SHP77 (cell line): ENCODE results near the gene OR2A42.
"Not testable (repeated sequence)": the region's sequence is repeated elsewhere in the genome, so short reads cannot be mapped to it uniquely, and the experiment has no call there.

Experiments
- DNase-seq, 2 experiments: peaks; one replicate each; lab custom pipeline; 2025; lab: John Stamatoyannopoulos, UW

OR2A42 gene

DNA sequence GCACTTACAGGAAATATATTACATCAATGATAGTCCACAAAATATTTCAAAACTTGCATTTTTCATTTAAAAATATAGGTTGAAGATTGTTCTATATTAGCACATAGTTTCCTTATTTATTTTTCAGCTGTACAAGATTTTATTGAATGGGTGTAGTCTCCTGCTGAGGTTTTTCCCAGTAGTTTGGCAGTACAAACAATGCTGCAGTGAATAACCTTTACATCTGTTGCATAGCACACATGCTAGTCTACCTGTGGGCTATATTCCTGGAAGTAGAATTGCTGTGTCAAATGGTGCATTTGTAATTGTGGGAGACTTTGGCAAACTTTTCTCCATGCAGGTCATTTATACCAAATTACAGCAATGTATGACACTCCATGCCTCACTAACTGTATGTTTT lies 18.9 kb downstream of the OR2A42 start:
- DNase-seq: not testable (repeated sequence)

DNA sequence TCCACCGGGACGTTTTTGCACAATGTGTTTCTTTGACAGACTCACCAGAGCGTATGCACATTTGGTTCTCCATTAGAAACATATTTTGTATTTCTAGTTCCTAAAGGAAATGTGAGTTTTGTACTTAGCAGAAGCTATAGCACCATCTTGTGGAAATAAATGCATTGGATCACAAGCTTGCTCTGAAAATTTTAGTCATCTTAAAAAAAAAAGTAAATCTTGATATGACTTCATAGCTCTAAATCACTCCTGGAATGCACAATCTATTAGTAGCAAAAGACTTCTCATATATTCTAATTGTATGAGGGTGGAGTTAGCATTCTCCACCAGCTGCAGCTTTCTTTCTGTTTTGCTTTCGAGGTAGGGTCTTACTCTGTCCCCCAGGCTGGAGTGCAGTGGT lies 20.3 kb downstream of the OR2A42 start:
- not testable (repeated sequence) for DNase-seq

- DNase-seq: not testable (repeated sequence)
Measured at GRCh38 chr7:144218581-144218980, 20.8 kb downstream of the OR2A42 start.

DNA sequence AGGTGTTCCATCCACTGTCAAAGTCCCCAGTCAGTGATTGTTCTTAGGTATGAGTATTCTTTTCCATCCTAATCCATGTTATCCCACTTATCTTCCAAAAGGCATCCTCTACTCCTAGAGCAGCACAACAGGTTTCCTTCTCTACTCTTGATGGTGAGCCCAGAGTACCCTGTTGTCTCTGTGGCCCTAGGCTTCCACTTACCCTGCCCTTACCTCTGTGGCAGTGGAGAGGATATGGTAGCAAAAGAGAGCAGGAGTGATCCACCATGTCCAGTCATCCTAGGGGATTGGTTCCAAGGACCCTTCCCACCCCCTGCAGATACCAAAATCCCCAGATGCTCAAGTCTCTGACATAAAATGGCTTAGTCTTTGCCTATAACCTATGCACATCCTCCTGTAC lies 22.2 kb downstream of the OR2A42 start:
- DNase-seq: not testable (repeated sequence)

GRCh38 chr7:144205306-144205705 lies 34.1 kb downstream of the OR2A42 start:
- not testable (repeated sequence) for DNase-seq

DNA sequence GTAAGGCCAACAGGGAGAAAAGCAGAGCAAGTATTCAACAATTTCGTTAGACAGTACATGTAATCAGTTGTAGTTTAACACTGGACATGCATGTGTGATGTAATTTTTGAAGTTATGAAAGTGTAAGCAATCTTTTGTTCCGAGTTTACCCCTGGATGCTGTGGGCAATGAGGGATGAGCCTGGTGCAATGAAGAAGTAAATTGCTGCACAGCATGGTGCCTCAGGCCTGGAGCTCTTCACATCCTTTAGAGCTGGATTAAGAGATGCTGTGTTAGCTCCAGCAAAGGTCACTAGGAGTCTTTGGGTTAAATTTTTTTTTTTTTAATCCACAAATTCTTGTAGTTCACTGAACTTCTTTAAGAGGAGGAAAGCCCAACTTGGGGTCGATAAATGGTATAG lies 36.3 kb downstream of the OR2A42 start:
- not testable (repeated sequence) for DNase-seq

DNA sequence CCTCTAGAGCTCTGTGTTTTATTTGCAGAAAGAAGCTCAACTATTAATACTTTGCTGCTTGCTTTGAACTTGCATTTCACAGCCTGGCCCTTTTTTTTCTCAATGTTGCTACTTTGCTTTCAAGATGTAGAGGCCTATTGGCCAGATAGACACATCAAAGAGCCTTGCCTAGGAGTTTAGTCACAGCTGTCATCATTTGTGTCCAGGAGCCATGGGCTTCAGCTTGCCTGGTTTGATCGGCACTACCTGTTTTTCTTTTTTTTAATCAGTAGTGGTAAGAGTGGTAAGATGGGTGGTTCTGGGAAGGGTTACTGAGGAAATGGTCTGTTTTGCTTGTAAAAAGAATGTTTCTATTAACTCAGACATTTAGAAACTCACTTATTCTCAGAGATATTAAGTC lies 37.4 kb downstream of the OR2A42 start:
- DNase-seq: not testable (repeated sequence)

DNA sequence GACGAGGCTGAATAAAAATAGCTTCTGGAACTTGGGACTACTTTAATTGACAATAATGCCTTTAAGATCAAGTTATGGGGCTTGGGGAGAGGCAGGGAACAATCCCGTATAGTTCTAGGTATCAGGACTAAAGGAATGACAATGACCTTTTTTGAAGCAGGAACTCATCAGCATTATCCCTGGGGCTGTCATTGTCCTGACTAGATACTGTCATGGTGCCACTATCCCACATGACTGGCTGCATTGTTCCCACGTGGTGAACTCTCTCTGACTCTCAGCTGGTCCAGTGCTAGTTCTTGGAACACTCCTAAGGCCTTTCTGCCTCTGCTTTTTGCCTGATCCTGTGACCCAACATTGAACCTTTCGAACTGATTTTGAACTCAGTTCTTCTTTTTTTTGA lies 40.5 kb downstream of the OR2A42 start:
- DNase-seq: not testable (repeated sequence)

DNA sequence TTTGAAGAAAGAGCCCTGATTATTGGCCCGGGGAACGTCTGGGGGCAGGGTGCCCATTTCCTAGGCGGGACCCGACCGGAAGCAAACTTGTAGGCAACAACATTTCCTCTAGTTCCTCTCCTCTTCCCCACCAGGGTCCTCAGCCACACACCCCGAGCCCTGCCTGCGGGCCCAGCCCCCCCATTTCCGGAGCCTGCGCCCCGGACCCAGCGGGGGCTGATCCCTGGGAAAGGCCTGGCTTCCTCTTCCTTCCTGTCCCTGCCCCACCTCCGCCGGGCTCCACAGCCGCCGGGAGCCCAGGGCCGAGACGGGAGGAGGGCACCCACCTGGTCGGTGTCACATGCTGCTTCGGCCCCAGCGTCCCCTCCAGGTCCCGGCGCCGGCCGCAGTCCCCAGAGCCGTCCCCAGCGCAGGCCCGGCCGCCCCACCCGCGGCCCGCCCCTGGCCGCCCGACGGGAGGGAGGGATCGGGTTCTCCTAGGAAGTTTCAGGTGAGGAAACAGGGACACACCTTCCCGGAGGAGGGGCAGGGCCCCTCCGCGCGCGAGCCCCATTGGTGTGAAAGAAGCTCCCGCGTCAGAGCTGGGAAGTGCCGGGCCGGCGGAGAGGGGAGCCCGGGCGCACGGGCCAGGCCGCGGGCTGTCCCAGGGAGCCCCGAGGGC lies 44.1 kb downstream of the OR2A42 start, which contains the start of gene ARHGEF35:
Gene ARHGEF35 (minus strand): TSS at position 622 of the 661 bp plus-strand sequence. CDS start 7,450 bp downstream, outside the sequence.
- DNase-seq: not testable (repeated sequence)

DNA sequence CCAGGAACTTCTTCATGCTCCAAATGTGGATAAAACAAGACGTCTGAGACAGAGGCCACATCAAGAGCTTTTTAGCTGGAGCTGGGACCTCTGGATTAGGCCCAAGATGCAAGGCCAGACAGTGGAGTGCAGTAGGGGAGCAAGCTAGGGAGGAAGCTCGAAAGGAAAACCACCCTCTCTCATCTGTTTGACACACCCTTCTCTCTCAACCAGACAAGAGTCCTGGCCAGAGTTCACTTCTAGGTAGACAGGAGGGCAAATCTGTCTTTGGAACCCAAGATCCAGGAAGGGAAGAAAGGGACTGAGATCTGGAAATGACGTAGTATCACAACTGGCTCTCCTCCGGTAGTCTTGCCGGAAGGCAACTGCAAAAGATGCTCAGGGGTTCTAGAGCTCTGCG lies 45.0 kb downstream of the OR2A42 start:
- not testable (repeated sequence) for DNase-seq

GRCh38 chr7:144193782-144194181 lies 45.6 kb downstream of the OR2A42 start:
- not testable (repeated sequence) for DNase-seq

DNA sequence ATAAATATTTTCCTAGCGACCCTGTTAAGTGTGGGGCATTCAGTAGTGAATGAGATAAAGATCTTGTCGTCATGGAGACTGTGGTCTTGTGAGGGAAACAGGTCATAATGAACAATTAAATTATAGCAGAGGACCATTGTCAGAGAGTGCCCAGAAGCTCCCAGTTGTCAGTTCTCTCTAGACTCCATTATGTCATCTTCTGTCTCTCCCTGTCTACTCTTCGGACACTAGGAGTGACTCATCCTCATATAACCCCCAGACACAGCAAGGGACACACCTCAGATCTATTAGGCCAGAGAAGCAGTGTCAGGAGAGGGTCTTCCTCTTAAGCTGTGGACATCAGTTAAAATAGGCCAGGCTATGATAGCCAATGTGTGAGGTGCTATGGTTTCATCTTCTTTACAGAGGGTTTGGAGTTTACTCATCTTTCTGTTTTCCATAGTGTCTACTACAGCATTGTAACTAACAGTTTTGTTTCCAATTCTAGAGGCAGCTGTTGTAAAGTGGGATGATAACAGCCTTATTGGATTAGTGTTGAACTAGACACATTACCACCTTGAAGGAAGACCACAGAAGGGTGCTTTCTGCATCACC lies 50.7 kb downstream of the OR2A42 start:
- not testable (repeated sequence) for DNase-seq

DNA sequence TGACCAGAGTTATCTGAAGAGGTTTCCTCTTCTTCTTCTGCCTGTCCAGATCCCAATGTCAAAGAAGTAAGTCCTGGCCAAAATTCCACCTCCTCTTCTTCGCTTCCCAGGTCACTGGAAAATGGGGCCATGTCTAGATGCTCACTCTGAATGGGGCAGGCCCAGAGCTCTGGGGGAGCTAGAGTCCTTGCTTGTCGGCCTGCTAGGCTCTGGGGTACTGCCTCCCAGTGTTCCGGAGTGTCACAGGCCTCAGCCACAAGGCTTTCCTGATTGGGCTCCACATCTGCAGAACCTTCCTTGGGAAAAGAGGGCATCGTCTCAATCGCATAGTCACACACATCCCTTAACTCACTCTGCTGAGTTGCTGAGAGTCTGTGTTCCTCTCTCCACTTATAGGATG lies 51.6 kb downstream of the OR2A42 start:
- DNase-seq: not testable (repeated sequence)

GRCh38 chr7:144183166-144183565 lies 56.2 kb downstream of the OR2A42 start, which contains the start of gene CTAGE4:
Gene CTAGE4, plus strand, starts transcription at chr7:144183466. Its CDS starts 38 bp downstream, at chr7:144183504.
- DNase-seq: not testable (repeated sequence)

DNA sequence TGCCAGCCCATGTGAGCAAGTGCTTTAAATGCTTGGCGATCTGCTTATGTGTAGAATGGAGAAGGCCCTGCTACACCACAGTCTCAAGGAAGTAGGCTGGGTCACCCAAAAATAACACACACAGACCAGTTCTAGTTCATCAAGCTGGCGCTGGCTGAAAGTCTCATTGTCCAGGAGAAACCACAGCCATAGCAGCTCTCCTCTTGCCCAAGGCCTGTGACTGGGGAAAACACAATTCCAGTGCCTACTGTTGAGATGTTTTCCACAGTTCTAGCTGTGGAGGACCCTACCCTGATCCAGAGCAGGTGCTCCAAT lies 60.3 kb downstream of the OR2A42 start:
- not testable (repeated sequence) for DNase-seq

- DNase-seq: peak in 1 of 2 experiments; percentile 4
Measured at GRCh38 chr7:144178380-144179164, 60.8 kb downstream of the OR2A42 start.
